Measurements from ENCODE around the gene MLLT6.
A peak's percentile ranks its signal among the peaks of the same experiment; 100 is the strongest.

MLLT6 gene

DNA sequence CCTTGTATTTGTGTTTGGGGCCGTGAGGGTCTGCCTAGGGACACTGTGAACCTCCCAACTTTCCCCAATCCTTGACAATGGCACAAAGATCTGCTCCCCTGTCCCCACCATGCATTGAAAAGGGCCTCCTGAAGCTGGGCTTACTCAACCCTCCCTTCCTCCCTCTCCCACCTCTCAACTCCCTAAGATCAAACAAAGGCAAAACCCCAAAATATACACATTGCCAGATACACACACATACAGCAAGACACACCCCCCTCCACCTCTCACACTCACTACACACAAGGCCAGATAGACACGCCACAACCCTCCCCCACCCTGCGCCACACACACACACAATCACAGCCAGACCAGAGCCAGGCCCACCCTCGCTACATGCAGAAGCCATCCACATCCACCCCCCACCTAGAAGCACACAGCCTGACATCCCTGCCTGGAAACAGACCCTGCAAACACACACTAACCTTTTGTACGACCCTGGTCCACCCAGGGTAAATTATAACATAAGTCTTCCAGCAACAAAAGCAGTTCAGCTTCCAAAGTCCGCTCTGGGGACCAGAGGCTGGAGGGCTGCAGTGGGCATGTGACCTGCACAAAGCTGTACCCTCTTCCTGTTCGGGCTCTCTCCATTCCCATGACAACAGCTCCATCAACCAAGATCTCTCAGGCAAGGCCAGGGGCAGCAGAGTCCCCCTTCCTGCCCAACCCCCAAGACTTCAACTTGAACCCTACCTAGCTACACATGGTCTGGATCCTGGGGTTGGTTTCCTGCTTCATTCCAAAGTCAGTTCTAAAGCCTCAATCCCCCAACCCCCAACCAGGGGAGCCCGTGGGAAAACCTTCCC lies 41.2 kb downstream of the MLLT6 start:
- TF ChIP-seq, protein P1, sequence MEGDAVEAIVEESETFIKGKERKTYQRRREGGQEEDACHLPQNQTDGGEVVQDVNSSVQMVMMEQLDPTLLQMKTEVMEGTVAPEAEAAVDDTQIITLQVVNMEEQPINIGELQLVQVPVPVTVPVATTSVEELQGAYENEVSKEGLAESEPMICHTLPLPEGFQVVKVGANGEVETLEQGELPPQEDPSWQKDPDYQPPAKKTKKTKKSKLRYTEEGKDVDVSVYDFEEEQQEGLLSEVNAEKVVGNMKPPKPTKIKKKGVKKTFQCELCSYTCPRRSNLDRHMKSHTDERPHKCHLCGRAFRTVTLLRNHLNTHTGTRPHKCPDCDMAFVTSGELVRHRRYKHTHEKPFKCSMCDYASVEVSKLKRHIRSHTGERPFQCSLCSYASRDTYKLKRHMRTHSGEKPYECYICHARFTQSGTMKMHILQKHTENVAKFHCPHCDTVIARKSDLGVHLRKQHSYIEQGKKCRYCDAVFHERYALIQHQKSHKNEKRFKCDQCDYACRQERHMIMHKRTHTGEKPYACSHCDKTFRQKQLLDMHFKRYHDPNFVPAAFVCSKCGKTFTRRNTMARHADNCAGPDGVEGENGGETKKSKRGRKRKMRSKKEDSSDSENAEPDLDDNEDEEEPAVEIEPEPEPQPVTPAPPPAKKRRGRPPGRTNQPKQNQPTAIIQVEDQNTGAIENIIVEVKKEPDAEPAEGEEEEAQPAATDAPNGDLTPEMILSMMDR (conservative IDR thresholded peaks at IDR 0.05; ENCODE audit: low read depth, low read length) = no peak
- H3K4me2 ChIP-seq = no peak overlapping the region
- H3K79me2 ChIP-seq (ENCODE audit: insufficient read depth, low read depth) = no peaks in the 10 kb centered on the region
- no peak overlapping the region for H2AFZ ChIP-seq (ENCODE audit: low read depth)
- H3K4me1 ChIP-seq (ENCODE audit: low read depth, poor library complexity, severe bottlenecking) = peaks cover 26% of the 10 kb centered on the region
- no peak overlapping the region for H3K9ac ChIP-seq
- H3K36me3 ChIP-seq (ENCODE audit: insufficient read depth) = no peaks in the 10 kb centered on the region
- H3K4me3 ChIP-seq (IDR thresholded peaks at IDR 0.05; ENCODE audit: insufficient read depth, low read depth, low read length) = no peak overlapping the region
- peaks cover 23% of the 10 kb centered on the region; the same call in 1 of the 2 replicates for H3K27me3 ChIP-seq (ENCODE audit: insufficient read depth, low read depth)
- H4K20me1 ChIP-seq (ENCODE audit: insufficient read depth) = no peaks in the 10 kb centered on the region
- no peak overlapping the region for H3K27ac ChIP-seq

DNA sequence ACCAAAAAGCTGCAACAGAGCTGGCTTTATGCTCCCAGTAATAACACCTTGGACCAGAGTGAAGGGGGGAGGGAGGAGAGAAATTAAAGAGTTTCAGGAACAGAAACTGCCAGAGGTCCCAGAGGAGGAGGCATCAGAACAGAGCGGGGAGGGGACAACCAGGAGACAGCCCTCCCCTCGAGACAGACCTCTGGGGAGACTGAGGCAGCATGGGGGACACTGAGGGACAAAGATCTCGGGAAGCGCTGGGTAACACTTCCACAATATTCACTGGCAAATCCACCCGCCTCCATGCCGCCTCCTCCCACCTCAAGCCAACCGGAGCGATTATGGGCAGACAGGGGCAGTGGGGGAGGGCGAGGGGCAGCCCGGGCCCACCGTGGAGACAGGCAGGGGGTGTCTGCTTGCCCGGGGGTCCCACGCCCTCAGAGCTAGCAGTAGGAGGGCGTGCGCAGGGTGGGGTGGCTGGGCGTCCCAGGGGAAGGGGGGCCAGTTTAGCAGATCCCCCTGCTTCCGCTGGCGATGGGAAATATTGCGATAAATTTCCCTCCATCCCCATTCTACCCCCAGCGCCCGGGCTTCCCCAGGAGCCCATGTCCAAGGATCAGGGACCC lies 41.9 kb downstream of the MLLT6 start:
- Histone ChIP-seq H3K27me3 (ENCODE audit: insufficient read depth, low read depth) (peaks cover 25% of the 10 kb centered on the region; the same call in 1 of the 2 replicates), H3K4me3 (IDR thresholded peaks at IDR 0.05; ENCODE audit: insufficient read depth, low read depth, low read length) (no peak overlapping the region), H3K27ac (no peak overlapping the region), H2AFZ (ENCODE audit: low read depth) (no peak overlapping the region; the same call in 1 of the 2 replicates), H3K4me1 (ENCODE audit: low read depth, poor library complexity, severe bottlenecking) (peaks cover 29% of the 10 kb centered on the region), H3K4me2 (peak overlapping the region; percentile 83; the same call in 1 of the 2 replicates), H3K79me2 (ENCODE audit: insufficient read depth, low read depth) (no peaks in the 10 kb centered on the region), H3K9ac (no peak overlapping the region), H3K36me3 (ENCODE audit: insufficient read depth) (no peaks in the 10 kb centered on the region), H4K20me1 (ENCODE audit: insufficient read depth) (no peaks in the 10 kb centered on the region)
- TF ChIP-seq, protein P1 (conservative IDR thresholded peaks at IDR 0.05; ENCODE audit: low read depth, low read length) = no peak

DNA sequence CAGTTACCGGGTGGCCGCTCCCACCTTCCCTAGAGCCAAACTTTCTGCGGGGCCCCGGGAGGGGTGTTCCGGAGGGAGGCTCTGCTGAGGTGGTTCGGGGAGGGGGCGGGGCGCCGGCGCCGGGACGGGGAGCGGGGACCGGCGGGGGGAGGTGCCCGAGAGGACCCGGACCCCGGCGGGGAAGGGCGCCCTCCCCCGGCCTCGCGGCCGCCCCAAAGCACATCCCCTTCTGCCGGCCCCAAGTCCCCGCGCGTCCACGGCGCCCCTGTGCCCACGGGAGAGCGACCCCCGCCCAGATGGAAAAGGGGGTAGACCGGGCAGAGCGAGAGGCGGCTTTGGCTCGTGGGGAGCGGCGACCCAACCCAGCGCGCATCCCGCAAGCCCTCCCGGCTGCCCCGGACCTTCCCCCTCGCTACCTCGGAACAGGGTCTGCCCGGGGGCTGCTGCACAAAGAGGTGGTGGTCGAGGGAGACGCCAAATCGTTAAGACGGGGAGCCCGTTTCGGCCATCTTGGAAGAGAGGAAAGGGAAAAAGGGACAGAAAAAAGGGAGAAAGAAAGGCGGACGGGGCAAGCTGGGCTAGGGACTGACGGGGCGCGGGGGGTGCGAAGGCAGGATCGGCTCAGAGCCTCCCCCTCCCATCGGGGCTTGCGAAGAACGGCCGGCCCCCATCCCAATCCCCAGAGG lies 42.5 kb downstream of the MLLT6 start:
- Histone ChIP-seq H3K36me3 (ENCODE audit: insufficient read depth) (no peaks in the 10 kb centered on the region), H2AFZ (ENCODE audit: low read depth) (peak overlapping the region; percentile 94), H4K20me1 (ENCODE audit: insufficient read depth) (no peaks in the 10 kb centered on the region), H3K4me1 (ENCODE audit: low read depth, poor library complexity, severe bottlenecking) (peaks cover 29% of the 10 kb centered on the region), H3K27me3 (ENCODE audit: insufficient read depth, low read depth) (peaks cover 25% of the 10 kb centered on the region; the same call in 1 of the 2 replicates), H3K79me2 (ENCODE audit: insufficient read depth, low read depth) (peaks cover 1% of the 10 kb centered on the region), H3K27ac (no peak overlapping the region), H3K4me2 (peak overlapping the region; percentile 83), H3K4me3 (IDR thresholded peaks at IDR 0.05; ENCODE audit: insufficient read depth, low read depth, low read length) (no peak overlapping the region), H3K9ac (peak overlapping the region; percentile 49)
- TF ChIP-seq, protein P1 (conservative IDR thresholded peaks at IDR 0.05; ENCODE audit: low read depth, low read length) = no peak

DNA sequence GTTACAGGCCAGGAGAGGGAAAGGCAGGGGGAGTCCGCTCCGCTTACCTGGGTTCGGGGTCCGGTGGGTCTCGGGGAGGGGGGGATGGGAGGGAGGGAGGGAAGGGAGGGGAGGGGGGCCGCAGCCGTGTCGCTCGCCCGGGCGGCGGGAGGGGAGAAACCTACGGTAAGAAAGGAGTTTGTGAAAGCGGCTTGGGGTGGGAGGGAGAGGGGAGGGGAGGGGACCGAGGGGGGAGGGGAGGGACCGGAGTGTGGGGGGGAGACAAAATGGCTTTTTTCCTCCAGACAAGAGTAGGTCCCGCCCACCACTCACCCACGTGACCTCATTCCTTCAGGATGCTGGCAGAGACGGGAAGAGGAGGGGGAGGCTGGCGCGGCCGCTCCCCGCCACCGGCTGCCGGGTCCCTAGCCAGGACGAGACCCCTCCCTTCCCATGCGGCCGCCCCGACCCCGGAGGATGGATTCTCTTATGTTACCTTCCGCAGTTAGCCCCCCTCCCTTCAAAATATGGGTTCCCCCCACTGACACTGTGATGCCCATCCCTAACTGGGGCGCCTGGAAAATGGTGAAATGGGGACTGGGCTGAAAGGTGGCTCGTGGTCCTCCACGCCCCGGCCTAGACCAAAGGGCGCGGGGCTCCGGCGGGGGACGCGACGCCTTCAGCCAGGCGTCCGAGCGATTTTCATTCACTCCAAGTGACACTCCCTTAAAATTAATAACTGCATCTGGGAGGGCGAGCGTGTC lies 43.2 kb downstream of the MLLT6 start, which contains the start of gene PCGF2:
PCGF2 (minus strand) TSS at position 188 of the 743 bp plus-strand sequence. CDS start 7,934 bp downstream, outside the sequence.
- H3K79me2 ChIP-seq (ENCODE audit: insufficient read depth, low read depth) = peaks cover 8% of the 10 kb centered on the region

More for the DNA sequence above, 43.2 kb downstream of the MLLT6 start, which contains the start of gene PCGF2:
- Histone ChIP-seq H2AFZ (ENCODE audit: low read depth) (peak within 1 kb of the TSS; percentile 94), H3K4me1 (ENCODE audit: low read depth, poor library complexity, severe bottlenecking) (peaks cover 30% of the 10 kb centered on the region), H3K36me3 (ENCODE audit: insufficient read depth) (no peaks in the 10 kb centered on the region), H3K4me3 (IDR thresholded peaks at IDR 0.05; ENCODE audit: insufficient read depth, low read depth, low read length) (no peak within 1 kb of the TSS), H4K20me1 (ENCODE audit: insufficient read depth) (no peaks in the 10 kb centered on the region), H3K27me3 (ENCODE audit: insufficient read depth, low read depth) (peaks cover 25% of the 10 kb centered on the region; the same call in 1 of the 2 replicates), H3K4me2 (peak within 1 kb of the TSS; percentile 84), H3K9ac (peak within 1 kb of the TSS; percentile 49), H3K27ac (no peak within 1 kb of the TSS)
- TF ChIP-seq, protein P1 (conservative IDR thresholded peaks at IDR 0.05; ENCODE audit: low read depth, low read length) = no peak

Data from KMS-11 (cell line).